KOPT-K1 (cell line): ENCODE data around the gene MLX.

Source experiments
- H3K27ac ChIP-seq: fragments of 200-600 bp; sonication (generic); 2 replicates; pipeline ENCODE4 v1.5.1; 2016; ENCODE audit warnings: antibody characterized with exemption, mild to moderate bottlenecking, low read depth, low read length; ENCODE audit not compliant: poor library complexity, severe bottlenecking
- H3K36me3 ChIP-seq: fragments of 200-600 bp; sonication (generic); 2 replicates; pipeline ENCODE4 v1.5.1; 2017; ENCODE audit warnings: antibody characterized with exemption, mild to moderate bottlenecking, low read length, moderate library complexity; ENCODE audit not compliant: insufficient read depth
- H3K9me3 ChIP-seq: fragments of 200-600 bp; sonication (generic); 2 replicates; pipeline ENCODE4 v1.5.1; 2017; ENCODE audit warnings: antibody characterized with exemption, low read length, mild to moderate bottlenecking; ENCODE audit not compliant: insufficient read depth, poor library complexity, severe bottlenecking

Gene MLX, protein sequence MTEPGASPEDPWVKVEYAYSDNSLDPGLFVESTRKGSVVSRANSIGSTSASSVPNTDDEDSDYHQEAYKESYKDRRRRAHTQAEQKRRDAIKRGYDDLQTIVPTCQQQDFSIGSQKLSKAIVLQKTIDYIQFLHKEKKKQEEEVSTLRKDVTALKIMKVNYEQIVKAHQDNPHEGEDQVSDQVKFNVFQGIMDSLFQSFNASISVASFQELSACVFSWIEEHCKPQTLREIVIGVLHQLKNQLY

DNA sequence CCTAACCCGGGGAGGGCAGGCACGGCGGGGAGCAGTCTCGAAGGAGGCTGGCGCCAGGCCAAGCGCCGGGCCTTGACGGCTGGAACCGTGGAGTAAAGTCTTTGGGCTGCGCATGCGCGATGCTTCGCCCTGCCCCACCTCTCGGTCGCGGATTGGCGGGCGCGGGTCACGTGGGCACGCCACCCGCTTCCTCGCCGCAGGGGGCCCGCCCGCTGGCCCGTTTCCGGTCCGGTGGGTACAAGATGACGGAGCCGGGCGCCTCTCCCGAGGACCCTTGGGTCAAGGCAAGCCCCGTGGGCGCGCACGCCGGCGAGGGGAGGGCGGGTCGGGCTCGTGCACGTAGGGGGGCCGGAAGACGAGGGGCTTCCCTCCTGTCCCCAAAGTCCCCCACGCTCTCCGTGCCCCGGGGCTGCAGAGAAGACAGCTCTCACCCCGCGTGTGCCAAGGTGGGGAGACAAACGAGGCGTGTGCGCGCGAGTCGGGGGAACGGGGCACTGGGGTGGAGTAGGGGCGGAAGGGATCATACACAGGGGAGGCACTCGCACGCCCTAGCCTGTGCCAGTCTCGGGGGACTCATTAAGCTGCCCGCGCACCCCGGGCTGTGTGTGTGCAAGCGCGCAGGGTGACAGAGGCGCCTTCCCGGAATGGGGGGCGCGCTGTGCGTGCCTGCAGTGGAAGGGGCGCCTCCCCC, at the start of gene MLX:
Gene MLX, plus strand, starts transcription at position 218 of the 691 bp plus-strand sequence. Its CDS starts 25 bp downstream, at position 243.
- peak within 1 kb of the TSS; percentile 90 for H3K27ac ChIP-seq
- H3K9me3 ChIP-seq, result no peaks in the 10 kb centered on the region
- H3K36me3 ChIP-seq, result peaks cover 70% of the 10 kb centered on the region

DNA sequence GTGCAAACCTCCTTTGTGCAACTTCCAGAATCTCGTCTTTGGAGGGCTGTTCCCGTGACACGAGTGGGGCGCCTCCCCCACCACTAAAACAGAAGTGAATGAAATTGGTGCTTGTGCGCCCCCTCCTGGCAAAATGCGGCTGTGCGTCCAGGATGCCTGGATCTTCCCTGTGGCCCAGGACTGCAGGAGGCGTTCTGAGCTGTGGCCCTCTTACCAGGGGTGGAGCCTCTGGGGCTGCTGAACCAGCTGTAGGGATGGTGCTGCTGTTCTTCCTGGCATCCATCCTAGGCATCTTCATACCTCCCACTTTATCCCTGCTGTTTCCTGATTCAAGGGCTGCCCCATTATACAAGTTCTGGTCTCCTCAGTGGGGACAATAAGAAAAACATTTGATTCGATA, 49.4 kb upstream of the MLX start:
- Histone ChIP-seq H3K27ac (no peak overlapping the region), H3K36me3 (no peaks in the 10 kb centered on the region), H3K9me3 (no peaks in the 10 kb centered on the region)

DNA sequence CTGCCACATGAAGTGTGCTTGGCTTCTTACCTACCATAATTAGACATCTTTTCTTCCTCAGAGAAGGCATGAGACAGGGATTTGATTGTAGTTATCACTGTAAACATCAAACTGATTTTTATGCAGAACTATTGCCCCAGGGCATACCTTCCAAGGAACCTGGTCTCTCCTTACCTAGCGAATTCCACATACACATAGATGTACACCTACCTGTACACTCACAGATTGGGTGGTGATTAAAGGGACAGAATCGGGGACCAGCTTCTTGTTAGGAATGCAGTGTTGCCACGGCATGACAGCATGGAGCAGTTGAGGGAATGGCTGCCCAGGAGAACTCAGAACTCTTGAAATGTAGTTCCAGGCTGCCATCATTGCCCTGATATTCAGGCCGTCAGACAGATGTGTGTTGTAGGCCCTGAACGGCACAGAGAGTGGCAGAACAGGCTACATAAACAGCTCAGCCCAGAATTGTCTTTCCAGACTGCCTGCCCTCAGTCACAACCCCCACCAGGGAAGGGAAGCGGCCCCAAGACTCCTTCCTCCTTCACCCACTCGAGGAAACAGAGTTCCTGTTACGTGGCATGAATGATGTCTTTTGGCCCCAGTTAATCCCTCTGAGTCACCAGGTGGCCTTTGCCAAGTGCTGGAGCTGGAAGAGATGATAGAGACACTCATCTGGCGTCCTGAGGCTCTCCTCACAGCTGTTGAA, 48.7 kb upstream of the MLX start:
- H3K27ac ChIP-seq, result no peak overlapping the region
- no peaks in the 10 kb centered on the region for H3K36me3 ChIP-seq
- no peaks in the 10 kb centered on the region for H3K9me3 ChIP-seq

DNA sequence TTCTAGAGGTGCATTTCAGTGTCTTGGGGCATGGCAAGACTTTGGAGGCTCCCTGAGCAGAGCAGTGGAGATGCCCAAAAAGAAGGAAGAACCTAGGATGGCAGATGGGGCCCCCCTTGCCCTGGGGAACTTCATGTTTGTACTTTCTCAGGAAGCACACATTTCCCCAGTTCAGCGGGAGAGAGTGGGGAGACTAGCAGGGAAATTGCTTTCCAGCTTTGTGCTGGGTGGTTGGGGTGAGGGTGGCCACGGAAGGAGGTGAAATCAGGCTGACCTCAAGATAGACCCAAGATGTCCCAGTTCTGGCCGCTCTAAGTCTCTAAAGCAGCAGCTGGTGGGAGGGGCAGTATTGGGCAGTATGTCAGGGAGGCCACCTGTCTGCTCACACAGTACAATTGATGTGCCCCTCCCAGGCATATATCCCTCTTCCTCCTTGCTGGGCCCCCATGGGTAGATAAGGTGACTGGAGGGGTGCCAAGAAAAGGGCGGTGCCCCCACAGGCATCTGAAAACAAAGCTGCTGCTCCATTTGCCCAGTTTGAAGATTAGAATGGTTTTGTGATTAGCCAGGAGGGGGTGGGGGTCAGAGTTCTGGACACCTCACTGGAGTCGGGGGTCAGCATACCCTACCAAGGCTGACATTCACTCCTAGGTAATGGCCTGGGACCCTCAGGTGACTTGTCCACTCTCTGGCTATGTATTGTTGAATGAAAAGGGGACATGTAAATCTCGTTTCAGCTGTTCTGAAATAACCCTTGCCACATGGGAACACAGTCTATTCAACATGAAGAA, 48.0 kb upstream of the MLX start:
- no peak overlapping the region for H3K27ac ChIP-seq
- no peaks in the 10 kb centered on the region for H3K9me3 ChIP-seq
- no peaks in the 10 kb centered on the region for H3K36me3 ChIP-seq

DNA sequence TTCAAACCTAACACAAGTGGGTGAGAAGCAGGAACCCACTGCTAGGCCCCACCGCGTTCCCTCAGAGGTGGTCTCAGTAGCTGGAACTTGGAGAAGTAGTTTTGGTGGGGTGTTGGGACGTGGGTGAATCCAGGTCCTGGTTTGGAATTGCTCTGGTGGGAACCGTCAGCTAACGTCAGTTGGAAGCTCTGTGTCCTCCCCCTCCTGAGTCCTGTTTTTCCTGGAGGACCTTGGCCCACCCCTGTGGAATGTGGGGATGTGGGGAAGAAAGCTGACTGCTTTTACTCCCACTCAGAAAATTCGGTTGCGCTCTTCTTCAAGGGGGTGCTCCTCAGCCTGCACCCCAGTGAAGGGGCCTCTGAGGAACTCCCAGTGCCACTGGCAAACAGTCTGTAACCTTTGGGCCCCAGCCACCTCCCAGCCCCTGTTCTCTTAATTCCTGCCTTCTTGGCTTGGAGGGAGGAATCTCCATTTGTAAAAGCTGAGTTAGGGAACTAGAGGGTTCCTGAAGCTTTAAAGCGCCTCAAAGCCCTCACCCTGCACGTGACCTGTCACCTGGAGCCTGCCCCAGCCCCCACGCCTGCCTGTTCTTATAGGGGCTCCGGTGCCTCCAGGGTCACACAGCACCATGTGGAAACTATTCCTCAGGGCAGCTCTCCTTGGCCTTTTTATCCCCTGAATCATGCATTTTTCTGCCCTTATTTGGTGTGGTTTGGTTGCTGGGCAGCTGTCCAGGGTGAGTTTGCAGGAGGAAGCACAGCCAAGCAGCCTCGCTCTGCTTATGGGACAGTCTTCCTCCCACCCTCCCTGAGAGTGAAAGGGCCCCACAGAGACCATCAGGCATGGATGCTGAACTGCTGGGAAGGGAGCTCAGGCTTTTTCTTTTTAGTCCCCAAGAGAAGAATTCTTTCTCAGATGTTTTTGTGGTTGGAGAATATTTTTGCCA, 47.1 kb upstream of the MLX start:
- Histone ChIP-seq H3K9me3 (no peaks in the 10 kb centered on the region), H3K27ac (no peak overlapping the region), H3K36me3 (no peaks in the 10 kb centered on the region)

DNA sequence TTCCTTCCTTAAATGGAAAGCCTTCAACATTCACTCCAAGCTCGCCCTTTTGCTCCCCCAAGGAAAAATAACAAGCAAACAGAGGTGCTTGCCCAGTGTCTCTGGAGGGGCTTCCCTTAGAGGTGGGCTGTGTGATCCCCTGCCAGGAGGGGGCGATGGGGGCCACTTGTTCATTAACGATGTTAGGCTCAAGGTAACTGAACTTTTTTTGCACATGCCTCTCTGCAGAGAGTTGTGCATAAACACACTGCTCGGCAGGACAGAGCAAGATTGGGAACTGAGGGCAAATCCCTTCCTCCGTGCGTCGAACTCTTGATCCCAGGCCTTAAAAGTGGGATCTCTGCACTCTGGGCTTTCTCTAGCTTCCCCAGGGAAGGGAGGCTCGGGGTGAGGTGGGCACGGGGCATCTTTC, 46.4 kb upstream of the MLX start:
- Histone ChIP-seq H3K36me3 (no peaks in the 10 kb centered on the region), H3K27ac (no peak overlapping the region)

DNA sequence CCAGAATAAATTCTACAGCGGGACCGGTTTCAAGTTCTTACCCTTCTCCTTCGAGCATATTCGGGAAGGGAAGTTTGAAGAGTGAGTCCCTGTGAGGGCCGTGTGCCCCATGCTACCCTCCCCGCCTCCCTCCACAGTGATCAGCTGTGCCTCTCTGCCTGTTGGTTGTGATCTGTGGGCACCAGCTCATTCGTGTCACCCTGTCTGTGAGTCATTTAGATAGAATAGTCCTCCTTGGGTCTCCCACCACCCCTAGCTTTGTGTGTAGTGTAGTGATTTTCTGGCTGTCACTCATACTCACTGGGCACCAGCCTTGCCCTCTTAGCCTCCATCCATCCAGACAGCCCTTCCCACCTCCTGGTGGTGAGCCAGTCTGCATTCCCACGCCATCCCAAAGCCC, 45.9 kb upstream of the MLX start:
- no peak overlapping the region for H3K27ac ChIP-seq
- H3K9me3 ChIP-seq, result no peaks in the 10 kb centered on the region
- no peaks in the 10 kb centered on the region for H3K36me3 ChIP-seq

More for the DNA sequence above, 46.4 kb upstream of the MLX start:
- H3K9me3 ChIP-seq, result no peaks in the 10 kb centered on the region

DNA sequence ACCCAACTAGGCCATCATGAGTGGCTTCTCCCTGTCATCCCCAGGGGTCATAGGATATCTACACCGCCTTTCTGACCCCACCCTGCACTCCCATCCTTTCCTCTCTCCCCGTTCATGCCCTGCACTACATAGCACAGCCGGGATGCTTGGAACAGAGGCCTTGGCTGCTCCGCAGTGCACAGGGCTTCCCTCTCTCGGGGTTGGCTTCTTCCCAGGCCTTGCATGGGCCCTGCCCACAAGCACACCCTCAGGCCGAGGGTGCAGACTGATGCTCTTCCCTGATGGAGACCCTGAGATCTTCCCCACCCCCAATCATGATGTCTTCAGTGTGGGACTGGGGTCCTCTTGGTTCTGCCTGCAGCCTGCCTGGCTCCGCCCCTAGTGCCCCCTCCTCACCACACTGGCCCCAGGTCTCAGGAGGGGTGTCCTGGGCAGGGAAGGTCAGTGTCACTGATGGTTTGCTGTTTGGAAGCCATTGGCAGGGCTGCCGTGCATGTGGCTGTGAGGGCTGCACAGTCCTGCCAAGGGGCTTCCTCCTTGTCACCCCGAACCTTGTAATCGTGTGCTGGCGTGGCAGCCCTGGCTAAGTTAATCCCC, 45.1 kb upstream of the MLX start:
- Histone ChIP-seq H3K27ac (no peak overlapping the region), H3K36me3 (no peaks in the 10 kb centered on the region), H3K9me3 (no peaks in the 10 kb centered on the region)

DNA sequence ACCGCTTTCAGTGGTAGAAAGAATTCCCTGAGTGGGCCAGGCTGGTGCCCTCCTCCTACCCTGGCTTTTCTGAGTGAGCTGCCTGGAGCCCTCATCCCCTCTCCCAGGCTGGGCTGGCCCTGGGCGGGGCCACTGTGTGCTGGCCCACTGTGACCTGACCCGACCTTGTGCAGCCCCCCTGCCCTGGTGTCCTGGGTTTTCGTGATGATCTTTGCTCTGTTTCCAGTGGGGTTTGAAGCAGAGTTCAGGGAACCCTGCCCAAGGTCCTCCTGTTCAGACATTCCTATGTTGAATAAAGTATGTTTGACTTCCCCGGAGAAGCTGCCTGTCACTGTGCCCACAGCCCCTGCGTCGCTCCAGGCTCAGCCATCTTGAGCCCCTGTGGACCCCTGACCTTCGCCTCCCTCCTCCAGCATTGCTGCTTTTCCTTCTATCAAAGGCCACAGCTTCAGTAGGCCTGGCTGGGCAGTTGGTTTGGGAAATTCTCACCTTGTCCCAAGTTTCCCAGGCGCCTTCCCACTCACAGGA, 44.6 kb upstream of the MLX start:
- H3K27ac ChIP-seq, result no peak overlapping the region

DNA sequence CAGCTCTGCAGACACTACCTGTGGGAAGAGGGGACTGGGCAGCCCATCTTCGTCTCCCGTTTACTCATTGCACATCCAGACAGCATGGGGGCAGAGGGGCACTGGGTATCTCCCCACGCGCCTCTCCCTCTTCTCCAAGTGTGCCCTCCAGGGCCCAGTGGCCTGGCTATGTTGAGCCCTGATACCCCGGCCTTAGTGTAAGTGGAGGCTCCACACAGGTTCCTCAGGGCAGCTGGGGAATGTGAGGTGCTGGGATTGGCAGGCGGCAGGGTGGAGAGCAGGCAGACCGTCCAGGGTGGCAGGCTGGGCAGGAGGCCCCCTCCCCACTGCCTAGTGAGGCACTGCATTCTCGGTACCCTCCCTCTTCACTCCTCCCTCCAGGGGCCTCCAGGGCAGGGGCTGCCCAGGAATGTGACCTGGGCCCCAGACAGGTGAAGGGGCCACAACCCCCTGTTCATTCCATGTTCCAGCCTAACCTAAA, 44.1 kb upstream of the MLX start:
- H3K36me3 ChIP-seq, result no peaks in the 10 kb centered on the region
- no peak overlapping the region for H3K27ac ChIP-seq
- no peaks in the 10 kb centered on the region for H3K9me3 ChIP-seq

More for the DNA sequence above, 44.6 kb upstream of the MLX start:
- Histone ChIP-seq H3K9me3 (no peaks in the 10 kb centered on the region), H3K36me3 (no peaks in the 10 kb centered on the region)

DNA sequence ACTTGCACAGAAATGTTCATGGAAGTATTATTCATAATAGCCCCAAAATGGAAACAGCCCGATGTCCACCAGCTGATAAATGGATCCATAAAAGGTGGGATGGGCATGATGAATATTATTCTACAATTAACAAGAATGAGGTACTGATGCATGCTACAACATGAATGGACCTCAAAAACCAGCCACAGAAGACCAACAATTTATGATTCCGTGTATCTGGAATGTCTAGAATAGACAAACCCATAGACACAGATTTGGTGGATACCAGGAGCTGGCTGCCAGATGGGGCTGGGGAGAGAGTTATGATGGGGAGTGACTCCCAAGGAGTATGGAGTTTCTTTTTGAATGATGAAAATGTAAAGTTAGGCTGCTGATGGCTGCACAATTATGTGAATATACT, 41.7 kb upstream of the MLX start:
- no peak overlapping the region for H3K27ac ChIP-seq
- no peaks in the 10 kb centered on the region for H3K9me3 ChIP-seq
- no peaks in the 10 kb centered on the region for H3K36me3 ChIP-seq

DNA sequence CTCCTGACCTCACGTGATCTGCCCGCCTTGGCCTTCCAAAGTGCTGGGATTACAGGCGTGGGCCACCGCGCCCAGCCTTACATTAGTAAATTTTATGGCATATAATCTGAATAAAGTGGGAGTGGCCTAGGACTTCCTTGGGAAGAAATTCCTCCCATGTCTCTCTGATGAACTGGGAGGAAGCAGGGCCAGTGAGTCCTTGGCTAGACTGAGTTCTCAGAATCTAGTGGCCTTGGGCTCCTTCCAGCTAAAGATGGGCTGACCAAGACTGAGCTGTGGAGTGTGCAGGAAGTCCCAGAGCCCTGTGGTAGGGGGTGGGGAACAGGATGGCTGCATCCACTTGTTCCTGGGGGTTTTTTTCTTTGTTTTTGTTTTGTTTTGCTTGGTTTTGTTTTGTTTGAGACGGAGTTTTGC, 40.9 kb upstream of the MLX start:
- no peak overlapping the region for H3K27ac ChIP-seq
- no peaks in the 10 kb centered on the region for H3K36me3 ChIP-seq
- H3K9me3 ChIP-seq, result no peaks in the 10 kb centered on the region

DNA sequence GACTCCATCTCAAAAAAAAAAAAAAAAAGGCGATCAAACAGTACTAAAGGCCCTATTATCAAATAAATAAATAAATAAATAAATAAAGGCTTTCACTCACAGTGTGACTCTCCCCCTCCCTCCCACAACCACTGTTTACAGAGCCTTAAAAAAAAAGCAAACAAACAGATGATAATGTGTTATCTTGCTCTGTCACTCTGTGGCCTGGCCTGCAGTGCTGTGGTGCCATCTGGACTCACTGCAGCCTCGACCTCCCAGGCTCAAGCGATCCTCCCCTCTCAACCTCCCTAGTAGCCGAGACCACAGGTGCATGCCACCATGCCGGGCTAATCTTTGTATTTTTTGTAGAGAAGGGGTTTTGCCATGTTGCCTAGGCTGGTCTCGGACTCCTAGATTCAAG, 39.0 kb upstream of the MLX start:
- no peak overlapping the region for H3K27ac ChIP-seq
- H3K36me3 ChIP-seq, result no peaks in the 10 kb centered on the region
- no peaks in the 10 kb centered on the region for H3K9me3 ChIP-seq
